ENCODE measurements around the gene SLC15A5.

Gene SLC15A5

DNA sequence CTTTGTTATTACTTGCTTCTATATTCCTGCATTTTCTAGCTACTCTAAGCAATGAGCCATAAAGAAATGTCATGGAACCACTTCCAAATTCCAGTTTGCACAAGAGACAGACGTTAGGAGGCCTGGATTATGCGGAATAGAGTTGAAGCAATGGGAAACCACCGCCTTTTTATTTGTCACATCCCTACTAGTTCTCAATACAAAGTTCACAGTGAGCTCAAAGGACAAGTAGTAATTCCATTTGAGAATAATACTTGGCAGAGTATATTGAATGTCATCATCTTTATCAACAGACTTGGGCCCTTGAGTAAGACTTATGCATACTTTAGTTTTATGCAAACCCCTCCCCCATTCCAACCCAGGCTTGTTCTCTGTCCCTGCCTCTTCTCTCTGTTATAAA is 3.7 kb upstream of the SLC15A5 start:
- no peaks in the 10 kb centered on the region for H3K36me3 ChIP-seq (replicated peaks; ENCODE audit: insufficient read depth, low read length)
- no peaks in the 10 kb centered on the region for H3K27me3 ChIP-seq (replicated peaks; ENCODE audit: insufficient read depth, low read length)
- H3K9me2 ChIP-seq (replicated peaks; ENCODE audit: insufficient read depth, low read length), result no peaks in the 10 kb centered on the region
- no peak overlapping the region for H2AFZ ChIP-seq (ENCODE audit: low read length)
- no peaks in the 10 kb centered on the region for H3K9me3 ChIP-seq (replicated peaks; ENCODE audit: insufficient read depth, low read length)
- DNase-seq, result no peak
- H3K4me2 ChIP-seq (ENCODE audit: low read depth, low read length), result no peak overlapping the region
- no peaks in the 10 kb centered on the region for H3K4me1 ChIP-seq (ENCODE audit: low read length)
- TF ChIP-seq, protein P1, sequence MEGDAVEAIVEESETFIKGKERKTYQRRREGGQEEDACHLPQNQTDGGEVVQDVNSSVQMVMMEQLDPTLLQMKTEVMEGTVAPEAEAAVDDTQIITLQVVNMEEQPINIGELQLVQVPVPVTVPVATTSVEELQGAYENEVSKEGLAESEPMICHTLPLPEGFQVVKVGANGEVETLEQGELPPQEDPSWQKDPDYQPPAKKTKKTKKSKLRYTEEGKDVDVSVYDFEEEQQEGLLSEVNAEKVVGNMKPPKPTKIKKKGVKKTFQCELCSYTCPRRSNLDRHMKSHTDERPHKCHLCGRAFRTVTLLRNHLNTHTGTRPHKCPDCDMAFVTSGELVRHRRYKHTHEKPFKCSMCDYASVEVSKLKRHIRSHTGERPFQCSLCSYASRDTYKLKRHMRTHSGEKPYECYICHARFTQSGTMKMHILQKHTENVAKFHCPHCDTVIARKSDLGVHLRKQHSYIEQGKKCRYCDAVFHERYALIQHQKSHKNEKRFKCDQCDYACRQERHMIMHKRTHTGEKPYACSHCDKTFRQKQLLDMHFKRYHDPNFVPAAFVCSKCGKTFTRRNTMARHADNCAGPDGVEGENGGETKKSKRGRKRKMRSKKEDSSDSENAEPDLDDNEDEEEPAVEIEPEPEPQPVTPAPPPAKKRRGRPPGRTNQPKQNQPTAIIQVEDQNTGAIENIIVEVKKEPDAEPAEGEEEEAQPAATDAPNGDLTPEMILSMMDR (IDR thresholded peaks at IDR 0.05; ENCODE audit: low read length), result no peak
- TF ChIP-seq EZH2 (optimal IDR thresholded peaks at IDR 0.05; ENCODE audit: low read depth, low read length) (no peak), EZH2phosphoT487 (IDR thresholded peaks at IDR 0.05; ENCODE audit: low read length) (no peak)
- no peak overlapping the region for H3K27ac ChIP-seq (ENCODE audit: low read length)
- H3K9ac ChIP-seq (ENCODE audit: low read length), result no peak overlapping the region
- H3K79me2 ChIP-seq (ENCODE audit: low read length), result no peaks in the 10 kb centered on the region
- no peaks in the 10 kb centered on the region for H3F3A ChIP-seq (ENCODE audit: insufficient read depth, low read length)
- no peaks in the 10 kb centered on the region for H4K20me1 ChIP-seq (ENCODE audit: insufficient read depth, low read length)
- H3K4me3 ChIP-seq (ENCODE audit: low read length), result no peak overlapping the region

DNA sequence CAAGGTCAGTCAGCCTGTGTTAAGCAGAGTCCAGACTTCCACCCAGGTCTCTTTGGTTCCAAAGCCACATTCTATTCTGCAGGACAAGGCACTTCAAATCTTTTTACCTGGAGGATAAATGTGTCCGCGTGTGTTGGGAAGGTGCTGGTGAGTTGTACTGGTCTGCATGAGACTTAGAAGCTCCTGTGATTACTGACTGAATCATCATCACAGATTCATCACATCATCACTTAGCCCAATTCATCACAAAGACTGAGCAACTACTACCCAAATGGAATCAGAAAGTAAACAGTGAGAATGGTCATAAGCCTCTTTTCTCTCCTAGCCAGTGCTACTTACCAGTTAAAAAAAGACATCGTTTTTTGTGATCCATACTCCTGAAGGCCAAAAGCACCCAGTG is 5.3 kb downstream of the SLC15A5 start:
- Histone ChIP-seq H3K4me1 (ENCODE audit: low read length) (no peaks in the 10 kb centered on the region), H3K9me3 (replicated peaks; ENCODE audit: insufficient read depth, low read length) (no peaks in the 10 kb centered on the region), H4K20me1 (ENCODE audit: insufficient read depth, low read length) (no peaks in the 10 kb centered on the region), H3F3A (ENCODE audit: insufficient read depth, low read length) (no peaks in the 10 kb centered on the region), H3K79me2 (ENCODE audit: low read length) (no peaks in the 10 kb centered on the region), H3K4me2 (ENCODE audit: low read depth, low read length) (no peak overlapping the region), H3K27ac (ENCODE audit: low read length) (no peak overlapping the region), H3K36me3 (replicated peaks; ENCODE audit: insufficient read depth, low read length) (no peaks in the 10 kb centered on the region), H3K9me2 (replicated peaks; ENCODE audit: insufficient read depth, low read length) (no peaks in the 10 kb centered on the region), H2AFZ (ENCODE audit: low read length) (no peak overlapping the region), H3K9ac (ENCODE audit: low read length) (no peak overlapping the region), H3K27me3 (replicated peaks; ENCODE audit: insufficient read depth, low read length) (no peaks in the 10 kb centered on the region), H3K4me3 (ENCODE audit: low read length) (no peak overlapping the region)
- TF ChIP-seq EZH2 (optimal IDR thresholded peaks at IDR 0.05; ENCODE audit: low read depth, low read length), result no peak
- DNase-seq, result no peak

DNA sequence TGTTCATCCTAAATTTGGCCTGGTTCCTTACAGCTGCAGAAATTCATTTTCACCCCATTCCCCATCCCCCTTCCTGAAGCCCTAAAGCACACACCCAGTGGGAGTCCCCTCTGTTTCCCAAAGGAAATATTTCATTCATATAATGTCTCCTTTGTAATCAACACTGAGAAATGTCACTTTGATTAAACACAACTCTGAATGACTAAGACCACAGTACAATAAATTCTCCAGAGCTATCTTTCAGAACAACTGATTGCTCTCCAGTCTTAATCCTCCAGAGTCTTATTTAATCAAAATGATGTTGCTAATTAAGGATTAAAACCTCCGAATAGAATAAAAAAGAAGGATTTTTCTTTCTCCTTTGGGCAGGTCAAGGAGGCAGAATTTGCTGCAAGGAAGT is 6.4 kb downstream of the SLC15A5 start:
- no peak overlapping the region for H3K27ac ChIP-seq (ENCODE audit: low read length)
- H3K9me2 ChIP-seq (replicated peaks; ENCODE audit: insufficient read depth, low read length), result no peaks in the 10 kb centered on the region
- H3K9ac ChIP-seq (ENCODE audit: low read length), result no peak overlapping the region
- no peaks in the 10 kb centered on the region for H3F3A ChIP-seq (ENCODE audit: insufficient read depth, low read length)
- H3K4me2 ChIP-seq (ENCODE audit: low read depth, low read length), result no peak overlapping the region
- H3K9me3 ChIP-seq (replicated peaks; ENCODE audit: insufficient read depth, low read length), result no peaks in the 10 kb centered on the region
- no peaks in the 10 kb centered on the region for H3K36me3 ChIP-seq (replicated peaks; ENCODE audit: insufficient read depth, low read length)
- H3K79me2 ChIP-seq (ENCODE audit: low read length), result no peaks in the 10 kb centered on the region
- TF ChIP-seq EZH2phosphoT487 (IDR thresholded peaks at IDR 0.05; ENCODE audit: low read length), result no peak
- TF ChIP-seq EZH2 (optimal IDR thresholded peaks at IDR 0.05; ENCODE audit: low read depth, low read length), result no peak
- TF ChIP-seq, protein P1 (IDR thresholded peaks at IDR 0.05; ENCODE audit: low read length), result no peak
- no peaks in the 10 kb centered on the region for H4K20me1 ChIP-seq (ENCODE audit: insufficient read depth, low read length)
- no peak overlapping the region for H3K4me3 ChIP-seq (ENCODE audit: low read length)
- no peak overlapping the region for H2AFZ ChIP-seq (ENCODE audit: low read length)
- no peaks in the 10 kb centered on the region for H3K27me3 ChIP-seq (replicated peaks; ENCODE audit: insufficient read depth, low read length)
- H3K4me1 ChIP-seq (ENCODE audit: low read length), result no peaks in the 10 kb centered on the region
- no peak for DNase-seq

DNA sequence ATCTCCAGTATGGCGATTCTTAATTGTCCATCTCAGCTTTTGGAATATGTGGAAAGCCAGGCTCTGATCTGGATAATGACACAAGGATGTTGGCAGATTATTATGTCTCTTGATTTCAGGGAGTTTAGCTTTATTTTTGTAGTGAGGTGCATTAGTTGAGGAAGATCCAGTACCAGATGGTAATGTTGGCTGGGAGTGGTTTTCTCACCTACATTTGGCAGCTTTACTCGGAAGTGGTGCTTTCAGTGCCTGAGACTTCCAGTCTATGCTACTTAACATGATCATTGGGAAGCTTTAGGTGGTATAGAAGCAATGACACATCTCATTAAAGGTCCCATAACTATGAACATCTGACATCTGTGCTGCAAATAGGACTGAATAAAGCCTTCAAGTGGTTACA is 7.5 kb downstream of the SLC15A5 start:
- H3K79me2 ChIP-seq (ENCODE audit: low read length), result no peaks in the 10 kb centered on the region
- DNase-seq, result no peak
- no peaks in the 10 kb centered on the region for H3K36me3 ChIP-seq (replicated peaks; ENCODE audit: insufficient read depth, low read length)
- no peak overlapping the region for H3K4me2 ChIP-seq (ENCODE audit: low read depth, low read length)
- no peaks in the 10 kb centered on the region for H4K20me1 ChIP-seq (ENCODE audit: insufficient read depth, low read length)
- H3K9me2 ChIP-seq (replicated peaks; ENCODE audit: insufficient read depth, low read length), result no peaks in the 10 kb centered on the region
- H3K9ac ChIP-seq (ENCODE audit: low read length), result no peak overlapping the region
- no peak overlapping the region for H3K27ac ChIP-seq (ENCODE audit: low read length)
- H2AFZ ChIP-seq (ENCODE audit: low read length), result no peak overlapping the region
- H3K4me1 ChIP-seq (ENCODE audit: low read length), result no peaks in the 10 kb centered on the region
- no peaks in the 10 kb centered on the region for H3F3A ChIP-seq (ENCODE audit: insufficient read depth, low read length)
- no peak overlapping the region for H3K4me3 ChIP-seq (ENCODE audit: low read length)
- TF ChIP-seq, protein P1 (IDR thresholded peaks at IDR 0.05; ENCODE audit: low read length), result no peak
- TF ChIP-seq EZH2 (optimal IDR thresholded peaks at IDR 0.05; ENCODE audit: low read depth, low read length) (no peak), EZH2phosphoT487 (IDR thresholded peaks at IDR 0.05; ENCODE audit: low read length) (no peak)
- H3K27me3 ChIP-seq (replicated peaks; ENCODE audit: insufficient read depth, low read length), result no peaks in the 10 kb centered on the region
- H3K9me3 ChIP-seq (replicated peaks; ENCODE audit: insufficient read depth, low read length), result no peaks in the 10 kb centered on the region

Measured in MM.1S (cell line).